Right kidney (tissue), 1 donor: Measurements from ENCODE around the gene PFKFB4.
A peak's percentile ranks its signal among the peaks of the same experiment; 100 is the strongest.

Source experiments
- DNase-seq: peaks from one replicate; pipeline ENCODE4 v3.0.0-alpha.2; 2016

PFKFB4 gene

GRCh38 chr3:48585411-48585810 is 28.8 kb upstream of the PFKFB4 start:
- DNase-seq = no peak

- DNase-seq = no peak
Observed at GRCh38 chr3:48584836-48585235, 28.2 kb upstream of the PFKFB4 start.

GRCh38 chr3:48581621-48582481 is 25.2 kb upstream of the PFKFB4 start:
- no peak for DNase-seq

- no peak for DNase-seq
Observed at GRCh38 chr3:48576647-48577046, 20.0 kb upstream of the PFKFB4 start.

GRCh38 chr3:48575366-48575765 is 18.8 kb upstream of the PFKFB4 start:
- DNase-seq = no peak

GRCh38 chr3:48573973-48574585 is 17.5 kb upstream of the PFKFB4 start:
- DNase-seq = no peak

- no peak for DNase-seq
Observed at GRCh38 chr3:48572517-48572916, 15.9 kb upstream of the PFKFB4 start.

- DNase-seq = no peak
Observed at GRCh38 chr3:48571938-48572337, 15.3 kb upstream of the PFKFB4 start.

- no peak for DNase-seq
Observed at GRCh38 chr3:48569808-48570450, 13.3 kb upstream of the PFKFB4 start.

- DNase-seq = no peak
Observed at GRCh38 chr3:48569400-48569799, 12.8 kb upstream of the PFKFB4 start.

- no peak for DNase-seq
Observed at GRCh38 chr3:48568476-48568875, 11.9 kb upstream of the PFKFB4 start.

- DNase-seq = no peak
Observed at GRCh38 chr3:48567500-48567899, 10.9 kb upstream of the PFKFB4 start.

- DNase-seq = no peak
Observed at GRCh38 chr3:48567090-48567489, 10.5 kb upstream of the PFKFB4 start.

GRCh38 chr3:48566401-48566760 is 9.8 kb upstream of the PFKFB4 start:
- no peak for DNase-seq

GRCh38 chr3:48565591-48566400 is 9.2 kb upstream of the PFKFB4 start:
- no peak for DNase-seq

GRCh38 chr3:48565186-48565585 is 8.6 kb upstream of the PFKFB4 start:
- DNase-seq = no peak

GRCh38 chr3:48564667-48565066 is 8.1 kb upstream of the PFKFB4 start:
- no peak for DNase-seq

GRCh38 chr3:48564022-48564421 is 7.4 kb upstream of the PFKFB4 start:
- DNase-seq = no peak

- DNase-seq = no peak
Observed at GRCh38 chr3:48563382-48563918, 6.8 kb upstream of the PFKFB4 start, which contains the start of gene UCN2. Gene UCN2, minus strand, starts transcription at chr3:48563781. Its CDS starts 657 bp downstream, at chr3:48563124.

- no peak for DNase-seq
Observed at GRCh38 chr3:48562367-48563095, 5.9 kb upstream of the PFKFB4 start.

GRCh38 chr3:48561045-48561736 is 4.6 kb upstream of the PFKFB4 start:
- DNase-seq = peak; percentile 49
